ENCODE data around the gene TTYH3. TPM values are rescaled to one million over a fixed set of nuclear protein-coding genes. Genes with fewer than 3 reads are reported as not detected.

TTYH3 gene
- total RNA-seq, 2 donors from 2014 or later = 11.2 to 32.0 TPM

GRCh38 chr7:2644220-2644561, 12.4 kb downstream of the TTYH3 start:
- no peak overlapping the region for H3K27ac ChIP-seq

GRCh38 chr7:2644562-2645273, 12.9 kb downstream of the TTYH3 start:
- TF ChIP-seq CTCF (IDR thresholded peaks at IDR 0.05) (no peak), POLR2A (IDR thresholded peaks at IDR 0.05) (no peak)
- no peaks in the 10 kb centered on the region for H3K27me3 ChIP-seq
- H3K27ac ChIP-seq = no peak overlapping the region

More at GRCh38 chr7:2644220-2644561, 12.4 kb downstream of the TTYH3 start:
- Histone ChIP-seq H3K27me3 (no peaks in the 10 kb centered on the region), H3K4me1 (peaks cover 35% of the 10 kb centered on the region), H3K4me3 (no peak overlapping the region), H3K9me3 (no peaks in the 10 kb centered on the region), H3K36me3 (replicated peaks in 1 of 2; ENCODE audit: insufficient read depth in 1 of 2, low read depth in 2 of 2) (no peaks in the 10 kb centered on the region)
- DNase-seq (no peak), ATAC-seq (no peak)
- WGBS, 2 donors = 87 to 89% methylated on average over 3 to 6 of the region's 6 CpGs
- TF ChIP-seq CTCF (IDR thresholded peaks at IDR 0.05) (no peak), POLR2A (IDR thresholded peaks at IDR 0.05) (no peak)
- intact Hi-C loops (cut with DNase I) = no loop called here

GRCh38 chr7:2645274-2645868, 13.6 kb downstream of the TTYH3 start:
- H3K27ac ChIP-seq = no peak overlapping the region
- H3K4me1 ChIP-seq = peaks cover 28% of the 10 kb centered on the region
- intact Hi-C loops (cut with DNase I) = no loop called here
- H3K9me3 ChIP-seq = no peaks in the 10 kb centered on the region
- no peaks in the 10 kb centered on the region for H3K36me3 ChIP-seq (replicated peaks in 1 of 2; ENCODE audit: insufficient read depth in 1 of 2, low read depth in 2 of 2)
- TF ChIP-seq POLR2A (IDR thresholded peaks at IDR 0.05) = no peak
- TF ChIP-seq CTCF (IDR thresholded peaks at IDR 0.05) = no peak
- WGBS, 2 donors = 68 to 84% methylated on average over 7 to 14 of the region's 14 CpGs
- DNase-seq = peak in 1 of 4 donors; percentile 32
- H3K27me3 ChIP-seq = no peaks in the 10 kb centered on the region
- no peak overlapping the region for H3K4me3 ChIP-seq
- ATAC-seq = no peak

More at GRCh38 chr7:2644562-2645273, 12.9 kb downstream of the TTYH3 start:
- intact Hi-C loops (cut with DNase I) = no loop called here
- H3K4me1 ChIP-seq = peaks cover 33% of the 10 kb centered on the region
- ATAC-seq (no peak), DNase-seq (no peak)
- 71 to 85% methylated on average over 4 to 16 of the region's 18 CpGs for WGBS, 2 donors
- no peaks in the 10 kb centered on the region for H3K36me3 ChIP-seq (replicated peaks in 1 of 2; ENCODE audit: insufficient read depth in 1 of 2, low read depth in 2 of 2)
- H3K9me3 ChIP-seq = no peaks in the 10 kb centered on the region
- H3K4me3 ChIP-seq = no peak overlapping the region

- Histone ChIP-seq H3K27ac (no peak overlapping the region), H3K9me3 (no peaks in the 10 kb centered on the region), H3K4me1 (peaks cover 19% of the 10 kb centered on the region), H3K36me3 (replicated peaks in 1 of 2; ENCODE audit: insufficient read depth in 1 of 2, low read depth in 2 of 2) (no peaks in the 10 kb centered on the region), H3K27me3 (no peaks in the 10 kb centered on the region), H3K4me3 (no peak overlapping the region)
- ATAC-seq (no peak), DNase-seq (no peak)
- WGBS, 2 donors = 80 to 81% methylated on average over 1 to 10 of the region's 10 CpGs
- intact Hi-C loops (cut with DNase I) = no loop called here
- TF ChIP-seq CTCF (IDR thresholded peaks at IDR 0.05) (no peak), POLR2A (IDR thresholded peaks at IDR 0.05) (no peak)
Observed at GRCh38 chr7:2646336-2646679, 14.5 kb downstream of the TTYH3 start.
